Panc1 (cell line): ENCODE measurements around the gene PNLIPRP1. TPM values are rescaled to one million over a fixed set of nuclear protein-coding genes. Genes with fewer than 3 reads are reported as not detected.

Experiments used
- ATAC-seq: fragments of 200-7000 bp; cut with Tn5 transposase; 2 replicates; pipeline ENCODE4 v1.9.1; 2020; ENCODE audit warnings: mild to moderate bottlenecking, moderate library complexity
- BruUV-seq: library from RNA; stranded (reverse); fragments of 400-500 nt; replicated peaks from 2 replicates; lab custom pipeline; 2021; lab: Mats Ljungman, UMichigan
- CTCF ChIA-PET: fragments of 300-600 bp; sonication (Branson Sonifier 250); formaldehyde crosslinking; loops from one replicate; lab custom pipeline; 2022; ENCODE audit warnings: antibody characterized with exemption; lab: Charles Lee
- POLR2A ChIA-PET: fragments of 300-600 bp; sonication (Branson Sonifier 250); formaldehyde crosslinking; loops from one replicate; lab custom pipeline; 2022; ENCODE audit warnings: antibody characterized with exemption; lab: Charles Lee
- DNase-seq: peaks from one replicate; pipeline ENCODE4 v3.0.0-alpha.2; 2010; ENCODE audit warnings: low read depth, low spot score
- H3K27ac ChIP-seq: 2 replicates; pipeline ENCODE4 v1.5.1; 2011; ENCODE audit warnings: mild to moderate bottlenecking, low read length, inconsistent platforms
- H3K27me3 ChIP-seq: fragments of 200-500 bp; sonication (Bioruptor generic); 2 replicates; pipeline ENCODE4 v1.6.0; 2014; ENCODE audit warnings: low read length, inconsistent platforms; ENCODE audit not compliant: control insufficient read depth, insufficient read depth
- H3K36me3 ChIP-seq: fragments of 200-500 bp; sonication (Bioruptor generic); 2 replicates; pipeline ENCODE4 v1.5.1; 2014; ENCODE audit warnings: inconsistent platforms, mild to moderate bottlenecking, low read length, moderate library complexity; ENCODE audit not compliant: control insufficient read depth, insufficient read depth
- H3K4me1 ChIP-seq: 2 replicates; pipeline ENCODE4 v1.5.1; 2011; ENCODE audit warnings: inconsistent platforms, mild to moderate bottlenecking, low read length, moderate library complexity; ENCODE audit not compliant: control insufficient read depth, insufficient read depth
- H3K4me3 ChIP-seq, 2 experiments: 2 replicates each; pipeline ENCODE4 v1.5.1; 2011 to 2012; ENCODE audit warnings: low read depth in 2 of 2, low read length in 2 of 2, mild to moderate bottlenecking in 2 of 2, inconsistent platforms in 1 of 2, moderate library complexity in 1 of 2
- H3K9me3 ChIP-seq: fragments of 200-500 bp; sonication (Bioruptor generic); 2 replicates; pipeline ENCODE4 v1.5.1; 2014; ENCODE audit warnings: low read depth, mild to moderate bottlenecking, inconsistent platforms, low read length, moderate library complexity; ENCODE audit not compliant: control insufficient read depth, insufficient read depth
- CTCF ChIP-seq: fragments of 450-650 bp; IDR thresholded peaks from 2 replicates; pipeline ENCODE4 v1.5.1; 2017; ENCODE audit warnings: mild to moderate bottlenecking
- POLR2AphosphoS5 ChIP-seq: IDR thresholded peaks from 2 replicates; pipeline ENCODE4 v1.6.1; 2012; ENCODE audit warnings: mild to moderate bottlenecking, low read depth, low read length, moderate library complexity
- SIN3A ChIP-seq: IDR thresholded peaks from 2 replicates; pipeline ENCODE4 v1.6.1; 2012; ENCODE audit warnings: low read depth, mild to moderate bottlenecking, low read length, moderate library complexity, borderline replicate concordance; ENCODE audit not compliant: insufficient read depth
- TCF7L2 ChIP-seq: IDR thresholded peaks from 2 replicates; pipeline ENCODE4 v1.6.1; 2011; ENCODE audit warnings: mild to moderate bottlenecking, low read depth, low read length, inconsistent platforms
- in situ Hi-C: cut with HindIII; loops from 2 replicates; pipeline ENCODE4 v1.10.0; 2016; ENCODE audit warnings: low sequenced_read_pairs, low pct_unique_long_range_greater_than_20kb
- intact Hi-C: fragments of 100-400 bp; cut with micrococcal nuclease; formaldehyde crosslinking; loops from one replicate; pipeline ENCODE4 v1.10.0; 2022; ENCODE audit not compliant: unreplicated experiment
- total RNA-seq: library from RNA; stranded (reverse); gene quantifications from one replicate; pipeline ENCODE4 v1.2.1, GENCODE V29; 2021; ENCODE audit not compliant: unreplicated experiment
- TF ChIP-seq, protein P1 (sequence below), 2 experiments: IDR thresholded peaks; 2 replicates each; pipeline ENCODE4 v1.6.1; 2011 to 2012; ENCODE audit warnings: low read depth in 2 of 2, control low read depth in 1 of 2, low read length in 1 of 2, mild to moderate bottlenecking in 1 of 2, moderate library complexity in 1 of 2; ENCODE audit not compliant: insufficient read depth in 1 of 2

The PNLIPRP1 gene
- total RNA-seq, 1 experiment from 2014 or later: 0.95 TPM

- Histone ChIP-seq H3K36me3 (no peaks in the 10 kb centered on the region), H3K9me3 (no peaks in the 10 kb centered on the region), H3K4me1 (no peaks in the 10 kb centered on the region), H3K4me3 (no peak overlapping the region), H3K27me3 (peaks cover 14% of the 10 kb centered on the region), H3K27ac (no peak overlapping the region)
- ChIA-PET CTCF (interaction anchor here (0.6 to 1.5 kb wide), 7 partner anchors 32 to 1432 kb away, joined by 3 to 16 read pairs (median 5); no protein-coding TSS in a partner anchor), POLR2A (interaction anchor here (0.7 kb wide), 1 partner anchor 91 kb away, joined by 3 read pairs; no protein-coding TSS in a partner anchor)
- in situ Hi-C loops (no loop called here), intact Hi-C loops (loop anchor here (2.0 kb wide), 1 partner anchor 162 kb away; no protein-coding TSS in a partner anchor)
- DNase-seq (no peak), ATAC-seq (no peak)
- BruUV-seq: no TSS peak
- no peak for TF ChIP-seq SIN3A
- TF ChIP-seq CTCF: no peak
Observed at GRCh38 chr10:116626815-116627214, 36.1 kb downstream of the PNLIPRP1 start.

- no peak overlapping the region for H3K27ac ChIP-seq
- intact Hi-C loops: loop anchor here (2.0 kb wide), 1 partner anchor 161 kb away; no protein-coding TSS in a partner anchor
- BruUV-seq: no TSS peak
- peaks cover 14% of the 10 kb centered on the region for H3K27me3 ChIP-seq
- peak; percentile 92 for ATAC-seq
- in situ Hi-C loops: no loop called here
- H3K4me1 ChIP-seq: no peaks in the 10 kb centered on the region
- peak overlapping the region; percentile 21 to 25; a peak in 3 of 4 replicates for H3K4me3 ChIP-seq
- TF ChIP-seq TCF7L2: no peak
- peak; percentile 95 for TF ChIP-seq CTCF
- TF ChIP-seq, protein P1, sequence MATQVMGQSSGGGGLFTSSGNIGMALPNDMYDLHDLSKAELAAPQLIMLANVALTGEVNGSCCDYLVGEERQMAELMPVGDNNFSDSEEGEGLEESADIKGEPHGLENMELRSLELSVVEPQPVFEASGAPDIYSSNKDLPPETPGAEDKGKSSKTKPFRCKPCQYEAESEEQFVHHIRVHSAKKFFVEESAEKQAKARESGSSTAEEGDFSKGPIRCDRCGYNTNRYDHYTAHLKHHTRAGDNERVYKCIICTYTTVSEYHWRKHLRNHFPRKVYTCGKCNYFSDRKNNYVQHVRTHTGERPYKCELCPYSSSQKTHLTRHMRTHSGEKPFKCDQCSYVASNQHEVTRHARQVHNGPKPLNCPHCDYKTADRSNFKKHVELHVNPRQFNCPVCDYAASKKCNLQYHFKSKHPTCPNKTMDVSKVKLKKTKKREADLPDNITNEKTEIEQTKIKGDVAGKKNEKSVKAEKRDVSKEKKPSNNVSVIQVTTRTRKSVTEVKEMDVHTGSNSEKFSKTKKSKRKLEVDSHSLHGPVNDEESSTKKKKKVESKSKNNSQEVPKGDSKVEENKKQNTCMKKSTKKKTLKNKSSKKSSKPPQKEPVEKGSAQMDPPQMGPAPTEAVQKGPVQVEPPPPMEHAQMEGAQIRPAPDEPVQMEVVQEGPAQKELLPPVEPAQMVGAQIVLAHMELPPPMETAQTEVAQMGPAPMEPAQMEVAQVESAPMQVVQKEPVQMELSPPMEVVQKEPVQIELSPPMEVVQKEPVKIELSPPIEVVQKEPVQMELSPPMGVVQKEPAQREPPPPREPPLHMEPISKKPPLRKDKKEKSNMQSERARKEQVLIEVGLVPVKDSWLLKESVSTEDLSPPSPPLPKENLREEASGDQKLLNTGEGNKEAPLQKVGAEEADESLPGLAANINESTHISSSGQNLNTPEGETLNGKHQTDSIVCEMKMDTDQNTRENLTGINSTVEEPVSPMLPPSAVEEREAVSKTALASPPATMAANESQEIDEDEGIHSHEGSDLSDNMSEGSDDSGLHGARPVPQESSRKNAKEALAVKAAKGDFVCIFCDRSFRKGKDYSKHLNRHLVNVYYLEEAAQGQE (IDR thresholded peaks at IDR 0.05; ENCODE audit: insufficient read depth in 1 of 2, low read depth in 2 of 2, low read length in 1 of 2): no peak
- no peak for TF ChIP-seq SIN3A
- TF ChIP-seq POLR2AphosphoS5: no peak
- no peaks in the 10 kb centered on the region for H3K36me3 ChIP-seq
- DNase-seq: no peak
- ChIA-PET CTCF (interaction anchor here (0.6 to 1.5 kb wide), 10 partner anchors 8 to 1433 kb away, joined by 3 to 16 read pairs (median 4); no protein-coding TSS in a partner anchor), POLR2A (interaction anchor here (0.6 kb wide), 1 partner anchor 55 kb away, joined by 4 read pairs; no protein-coding TSS in a partner anchor)
- no peaks in the 10 kb centered on the region for H3K9me3 ChIP-seq
Observed at GRCh38 chr10:116627386-116627933, 36.7 kb downstream of the PNLIPRP1 start.
